DMS153 treated with DMSO at 0.1 percent for 48 hours (cell line): ENCODE data around the gene SEZ6L2.
"Not testable (repeated sequence)": the region's sequence is repeated elsewhere in the genome, so short reads cannot be mapped to it uniquely, and the experiment has no call there.

Source experiments
- DNase-seq: peaks from one replicate; lab custom pipeline; 2025; ENCODE audit not compliant: unreplicated experiment; lab: John Stamatoyannopoulos, UW

SEZ6L2 gene

DNA sequence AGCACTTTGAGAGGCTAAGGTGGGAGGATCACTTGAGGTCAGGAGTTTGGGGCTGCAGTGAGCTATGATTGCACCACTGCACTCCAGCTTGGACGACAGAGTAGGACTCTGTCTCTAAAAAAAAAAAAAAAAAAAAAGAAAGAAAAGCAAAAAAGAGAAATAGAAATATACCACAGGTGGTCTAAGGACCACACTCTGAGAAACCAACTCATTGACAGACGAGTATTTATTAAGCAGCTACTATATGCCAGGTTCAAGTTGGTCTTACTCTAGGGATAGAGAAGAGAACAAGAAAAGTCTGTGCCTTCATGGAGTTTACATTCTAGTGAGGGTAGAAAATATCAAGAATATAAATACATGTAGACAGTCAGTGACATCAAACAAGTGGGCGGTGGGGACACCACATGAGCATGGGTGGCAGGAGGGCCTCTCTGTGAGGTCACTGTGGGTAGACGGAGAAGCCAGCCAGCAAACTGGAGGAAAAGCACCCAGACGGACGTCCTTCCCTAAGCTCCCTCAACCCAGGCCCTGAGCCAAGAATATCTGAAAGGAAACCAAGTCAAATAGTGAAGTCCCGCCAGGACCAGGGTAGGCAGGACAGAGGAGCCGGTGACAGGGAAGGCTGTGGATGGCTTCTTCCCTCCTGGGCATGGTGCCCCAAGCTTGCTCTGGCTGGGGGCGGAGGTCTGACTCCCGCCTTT is 41.1 kb downstream of the SEZ6L2 start:
- no peak for DNase-seq

GRCh38 chr16:29857133-29857760 is 42.1 kb downstream of the SEZ6L2 start:
- no peak for DNase-seq

- DNase-seq, result no peak
Measured at GRCh38 chr16:29854520-29855100, 44.7 kb downstream of the SEZ6L2 start.

DNA sequence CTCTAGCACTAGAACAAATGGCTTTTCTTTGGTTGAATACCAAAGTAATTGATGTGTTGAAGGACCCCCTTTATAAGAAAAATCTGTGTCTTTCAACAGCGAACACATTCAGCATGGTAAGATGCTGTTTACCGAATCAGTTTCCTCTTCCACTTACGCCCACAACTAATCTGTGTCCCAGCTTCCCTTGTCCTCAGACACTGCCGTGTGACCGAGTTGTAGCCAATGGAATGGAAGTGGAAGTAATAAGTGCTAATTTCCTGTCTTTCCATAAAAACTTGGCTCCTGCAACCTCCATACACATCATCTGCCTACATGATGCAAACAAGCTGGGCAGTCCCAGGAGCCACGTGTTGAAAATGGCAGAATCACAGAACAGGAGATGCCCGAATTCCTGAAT is 46.7 kb downstream of the SEZ6L2 start:
- no peak for DNase-seq

- DNase-seq, result no peak
Measured at GRCh38 chr16:29850998-29851397, 48.4 kb downstream of the SEZ6L2 start.

DNA sequence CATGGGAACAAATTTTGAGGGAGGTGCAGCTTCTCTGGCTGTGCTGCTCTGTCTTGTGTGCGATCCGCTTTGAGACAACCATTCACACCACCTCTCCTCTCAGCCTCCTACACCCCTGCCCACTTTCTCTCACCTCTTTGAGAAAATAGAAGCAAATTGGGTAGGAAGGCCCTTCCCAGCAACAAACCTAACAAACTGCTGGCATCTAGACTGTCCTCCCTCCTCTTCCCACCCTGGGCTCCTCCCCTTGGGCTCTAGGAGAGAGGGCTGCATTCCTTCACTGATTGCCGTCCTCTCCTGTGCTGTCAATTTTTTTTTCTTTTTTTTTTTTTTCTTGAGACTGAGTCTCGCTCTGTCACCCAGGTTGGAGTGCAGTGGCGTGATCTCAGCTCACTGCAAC is 49.8 kb downstream of the SEZ6L2 start:
- DNase-seq, result no peak

DNA sequence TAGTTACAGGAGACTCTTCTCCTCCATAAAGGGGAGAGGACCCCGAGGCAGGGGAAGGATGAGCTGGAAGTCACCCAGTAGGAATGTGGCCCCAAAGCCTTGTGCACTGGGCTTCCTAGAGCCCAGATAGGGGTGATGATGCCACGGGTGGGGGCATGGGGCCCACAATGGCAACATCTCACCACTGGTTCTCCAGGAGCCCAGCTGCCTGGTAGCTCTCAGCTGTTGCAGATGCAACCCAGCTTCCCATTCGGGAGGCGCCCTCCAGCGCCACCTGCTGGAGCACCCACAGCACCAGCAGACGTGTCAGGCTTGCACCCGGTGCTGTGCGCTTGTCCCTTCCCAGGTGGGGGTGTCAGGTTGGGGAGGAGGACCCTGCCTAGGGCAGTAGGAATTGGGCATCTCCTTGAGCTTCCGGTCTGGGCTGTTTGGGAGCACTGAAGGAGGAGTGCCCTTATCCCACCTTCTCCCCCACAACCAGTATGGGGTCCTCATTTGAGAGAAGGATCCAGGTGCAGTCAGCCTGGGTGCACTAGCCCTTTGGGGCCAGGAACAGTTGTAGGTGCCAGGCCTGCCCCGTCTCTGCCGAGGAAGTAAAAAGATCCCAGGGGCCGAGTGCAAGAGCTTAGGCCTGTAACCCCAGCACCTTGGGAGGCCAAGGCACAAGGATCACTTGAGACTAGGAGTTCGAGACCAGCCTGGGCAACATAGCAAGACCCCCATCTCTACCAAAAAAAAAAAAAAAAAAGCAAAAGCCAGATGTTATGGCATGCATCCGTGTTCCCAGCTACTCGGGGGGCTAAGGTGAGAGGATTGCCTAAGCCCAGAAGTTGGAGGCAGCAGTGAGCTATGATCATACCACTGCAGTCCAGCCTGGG is 50.7 kb downstream of the SEZ6L2 start:
- peak; percentile 43 for DNase-seq

DNA sequence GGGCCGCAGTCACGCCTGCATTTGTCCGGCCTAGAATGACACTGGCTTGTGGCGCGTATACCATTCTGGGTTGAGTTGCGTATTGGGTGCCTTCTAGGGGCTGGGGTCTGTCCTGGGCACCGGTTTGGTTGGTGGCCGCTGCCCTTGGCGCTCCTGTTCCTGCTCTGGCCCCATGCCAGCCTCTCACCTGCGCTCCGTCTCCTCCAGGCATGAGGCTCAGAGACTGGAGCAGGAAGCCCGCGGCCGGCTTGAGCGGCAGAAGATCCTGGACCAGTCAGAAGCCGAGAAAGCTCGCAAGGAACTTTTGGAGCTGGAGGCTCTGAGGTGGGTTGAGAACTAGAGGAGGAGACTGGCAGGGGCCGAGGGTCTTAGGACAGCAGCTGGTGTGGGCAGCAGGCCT is 53.7 kb downstream of the SEZ6L2 start:
- no peak for DNase-seq

- no peak for DNase-seq
Measured at GRCh38 chr16:29844575-29845331, 54.6 kb downstream of the SEZ6L2 start.

- DNase-seq, result no peak
Measured at GRCh38 chr16:29843931-29844330, 55.4 kb downstream of the SEZ6L2 start.

DNA sequence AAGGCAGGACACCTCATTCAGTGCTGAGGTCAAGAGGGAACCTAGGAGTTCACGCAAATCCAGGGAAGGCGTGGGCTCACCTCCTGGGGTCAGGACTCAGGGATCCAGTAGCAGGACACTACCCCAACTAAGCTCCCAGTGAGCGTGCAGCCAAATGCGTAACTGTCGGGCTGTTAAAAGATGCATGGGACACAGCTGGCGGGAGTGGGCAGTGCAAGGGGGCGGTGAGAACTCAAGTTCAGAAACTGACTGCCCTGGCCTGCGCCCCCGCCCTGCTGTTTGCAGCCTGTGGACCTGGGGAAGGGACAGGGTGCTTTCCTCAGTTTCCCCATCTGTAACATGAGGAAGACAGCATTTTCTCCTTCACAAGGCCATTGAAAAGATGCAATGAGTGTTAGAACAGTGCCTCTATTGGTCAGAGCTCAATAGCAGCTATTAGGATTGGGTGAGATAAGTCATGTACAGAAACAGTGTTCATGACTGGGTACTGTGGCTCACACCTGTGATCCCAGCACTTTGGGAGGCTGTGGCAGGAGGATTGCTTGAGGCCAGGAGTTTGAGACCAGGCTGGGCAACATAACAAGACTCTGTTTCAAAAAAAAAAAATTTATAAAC is 56.5 kb downstream of the SEZ6L2 start:
- DNase-seq, result no peak

DNA sequence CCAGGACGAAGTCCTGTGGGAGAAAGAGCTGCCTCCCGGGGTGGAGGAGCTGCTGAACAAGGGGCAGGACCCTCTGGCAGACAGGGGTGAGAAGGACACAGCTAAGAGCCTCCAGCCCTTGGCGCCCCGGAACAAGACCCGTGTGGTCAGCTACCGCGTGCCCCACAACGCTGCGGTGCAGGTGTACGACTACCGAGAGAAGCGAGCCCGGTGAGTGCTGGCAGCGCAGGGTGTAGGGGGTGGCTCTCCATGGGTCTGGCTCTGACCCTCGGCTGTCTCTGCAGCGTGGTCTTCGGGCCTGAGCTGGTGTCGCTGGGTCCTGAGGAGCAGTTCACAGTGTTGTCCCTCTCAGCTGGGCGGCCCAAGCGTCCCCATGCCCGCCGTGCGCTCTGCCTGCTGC is 57.7 kb downstream of the SEZ6L2 start:
- no peak for DNase-seq

DNA sequence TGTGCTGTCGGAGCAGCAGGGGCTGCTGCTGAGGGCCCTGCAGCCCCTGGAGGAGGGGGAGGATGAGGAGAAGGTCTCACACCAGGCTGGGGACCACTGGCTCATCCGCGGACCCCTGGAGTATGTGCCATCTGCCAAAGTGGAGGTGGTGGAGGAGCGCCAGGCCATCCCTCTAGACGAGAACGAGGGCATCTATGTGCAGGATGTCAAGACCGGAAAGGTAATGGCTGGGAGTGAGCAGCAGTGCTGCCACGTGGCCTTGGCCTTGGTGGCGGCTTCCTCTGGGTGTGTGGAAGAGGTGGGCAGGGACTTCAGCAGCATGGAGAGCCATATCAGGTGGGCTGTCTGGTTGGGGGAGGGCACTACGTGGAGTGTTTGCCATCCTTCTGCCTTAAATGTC is 59.1 kb downstream of the SEZ6L2 start:
- DNase-seq, result no peak

DNA sequence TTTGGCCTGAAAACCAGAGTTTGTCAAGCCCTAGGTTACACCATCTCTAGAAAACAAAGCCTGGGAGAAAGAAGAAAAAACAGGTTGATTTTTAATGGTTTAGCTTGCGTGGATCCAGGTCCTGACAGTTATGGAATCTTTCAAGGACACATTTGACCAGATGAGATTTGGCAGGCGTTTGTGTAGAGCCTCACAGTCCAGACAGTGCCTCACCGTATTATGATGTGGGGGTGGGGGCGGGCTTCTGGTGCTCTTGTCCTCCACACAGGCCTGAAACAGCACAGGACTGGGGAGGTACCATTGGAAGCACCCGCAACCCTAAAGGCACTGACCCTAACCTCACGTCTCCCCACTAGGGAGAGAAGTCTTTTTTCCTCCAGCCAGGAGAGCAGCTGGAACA is 59.5 kb downstream of the SEZ6L2 start:
- DNase-seq, result no peak

GRCh38 chr16:29837841-29838240 is 61.5 kb downstream of the SEZ6L2 start:
- no peak for DNase-seq

GRCh38 chr16:29836623-29837022 is 62.7 kb downstream of the SEZ6L2 start:
- DNase-seq, result no peak

DNA sequence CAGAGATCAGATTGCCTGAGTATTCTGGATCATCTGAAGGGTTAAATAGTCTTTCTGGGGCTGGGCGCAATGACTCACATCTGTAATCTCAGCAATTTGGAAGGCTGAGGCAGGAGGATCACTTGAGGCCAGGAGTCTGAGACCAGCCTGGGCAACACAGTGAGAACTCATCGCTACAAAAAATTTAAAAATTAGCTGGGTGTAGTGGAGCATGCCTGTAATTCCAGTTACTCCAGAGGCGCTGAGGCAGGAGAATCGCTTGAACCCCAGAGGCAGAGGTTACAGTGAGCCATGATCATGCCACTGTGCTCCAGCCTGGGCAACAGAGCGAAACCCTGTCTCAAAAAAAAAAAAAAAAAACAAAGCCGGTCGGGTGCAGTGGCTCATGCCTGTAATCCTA is 63.4 kb downstream of the SEZ6L2 start:
- no peak for DNase-seq

DNA sequence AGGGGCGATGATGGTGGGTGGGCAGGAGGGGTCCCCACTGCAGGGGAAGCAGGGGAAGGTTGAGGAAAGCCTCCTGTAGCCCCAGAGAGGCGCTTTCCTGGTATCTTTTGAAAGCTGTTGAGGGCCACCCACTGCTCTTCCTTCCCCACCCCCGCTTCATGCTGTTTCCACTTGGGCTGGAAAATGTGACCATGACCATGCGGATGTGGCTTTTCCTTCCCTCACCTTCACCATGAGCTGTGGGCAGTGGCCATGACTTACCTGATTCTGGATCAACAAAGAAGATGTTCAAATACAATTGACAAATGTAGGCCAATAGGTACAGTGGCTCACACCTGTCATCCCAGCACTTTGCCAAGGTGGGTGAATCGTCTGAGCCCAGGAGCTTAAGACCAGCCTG is 65.3 kb downstream of the SEZ6L2 start:
- DNase-seq, result no peak

DNA sequence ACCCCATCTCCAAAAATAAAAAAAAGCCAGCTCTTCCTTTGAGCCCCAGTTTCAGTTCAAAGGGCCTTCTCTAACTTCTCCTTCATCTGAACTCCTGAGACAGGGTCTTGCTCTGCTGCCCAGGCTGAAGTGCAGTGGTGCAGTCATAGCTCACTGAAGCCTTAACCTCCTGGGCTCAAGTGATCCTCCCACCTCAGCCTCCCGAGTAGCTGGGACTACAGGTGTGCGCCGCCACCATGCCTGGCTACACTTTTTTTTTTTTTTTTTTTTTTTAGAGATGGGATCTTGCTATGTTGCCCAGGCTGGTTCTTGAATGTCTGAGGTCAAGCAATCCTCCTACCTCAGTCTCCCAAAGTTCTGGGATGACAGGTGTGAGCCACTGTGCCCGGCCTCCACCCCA is 66.1 kb downstream of the SEZ6L2 start:
- not testable (repeated sequence) for DNase-seq

GRCh38 chr16:29831490-29831889 is 67.9 kb downstream of the SEZ6L2 start:
- no peak for DNase-seq
